ENCODE results near the gene POLR2J.

POLR2J gene

DNA sequence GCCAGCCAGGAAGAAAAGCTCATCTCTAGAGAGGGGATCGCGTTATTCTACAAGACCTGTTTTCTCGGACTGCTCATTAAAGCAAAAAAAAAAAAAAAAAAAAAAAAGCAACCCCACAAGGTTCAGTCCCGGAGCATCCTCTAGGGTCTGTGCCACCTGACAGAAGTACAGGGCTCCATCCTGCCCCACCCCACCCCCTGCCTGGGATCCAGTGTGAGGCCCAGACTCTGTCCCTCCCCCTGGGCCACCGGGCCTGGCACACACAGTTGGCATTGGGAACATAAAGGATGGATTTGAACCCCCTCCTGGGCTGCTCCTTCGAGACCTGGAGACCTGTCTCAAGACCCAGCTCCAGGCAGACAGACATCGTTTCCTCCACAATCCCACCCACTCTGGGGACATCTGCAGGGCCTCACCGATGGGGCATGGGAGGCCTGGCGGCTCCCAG is 44.7 kb downstream of the POLR2J start:
- no peak for DNase-seq

DNA sequence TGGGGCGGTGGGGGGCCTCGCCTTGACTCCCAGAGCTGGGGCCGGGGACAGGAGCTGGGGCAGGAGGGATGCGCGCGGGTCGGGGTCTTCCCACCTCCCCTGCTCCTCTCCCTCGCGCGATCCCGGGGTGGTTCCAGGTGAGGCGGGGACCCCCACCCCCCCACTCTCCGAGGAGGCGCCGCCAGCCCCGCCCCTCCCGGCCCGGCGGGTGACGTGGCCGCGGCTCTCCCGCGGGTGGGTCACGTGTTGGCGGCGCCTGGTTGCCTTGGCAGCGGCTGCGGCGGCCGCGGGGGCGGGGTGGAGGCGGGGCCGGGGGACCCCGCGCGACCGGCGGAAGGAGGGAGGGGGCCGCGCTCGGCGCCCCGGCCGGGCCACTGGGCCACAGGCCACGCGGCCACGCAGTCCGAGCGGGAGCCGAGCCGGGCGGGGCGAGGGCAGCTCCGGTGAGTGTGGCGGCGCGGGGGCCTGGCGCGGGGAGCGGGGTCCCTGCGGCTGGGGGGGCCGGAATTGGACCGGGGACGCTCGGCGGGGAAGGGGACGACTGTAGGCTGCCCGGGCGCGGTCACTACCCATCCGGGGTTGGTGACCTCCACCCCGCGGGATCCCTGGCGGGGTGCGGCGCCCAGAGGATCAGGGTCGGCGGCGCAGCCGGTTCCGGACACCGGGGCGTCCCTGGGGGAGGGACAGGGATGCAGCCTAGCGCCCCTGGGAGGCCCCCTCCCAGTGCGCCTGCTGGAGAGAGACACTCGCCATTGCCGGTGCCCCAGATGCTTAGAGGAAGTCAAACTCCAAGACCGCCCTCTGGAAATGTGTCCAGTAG is 45.3 kb downstream of the POLR2J start, which contains the start of gene ORAI2:
Gene ORAI2, plus strand, starts transcription at position 357 of the 820 bp plus-strand sequence. CDS start 5,382 bp downstream, outside the sequence.
- DNase-seq = peak; percentile 10

DNA sequence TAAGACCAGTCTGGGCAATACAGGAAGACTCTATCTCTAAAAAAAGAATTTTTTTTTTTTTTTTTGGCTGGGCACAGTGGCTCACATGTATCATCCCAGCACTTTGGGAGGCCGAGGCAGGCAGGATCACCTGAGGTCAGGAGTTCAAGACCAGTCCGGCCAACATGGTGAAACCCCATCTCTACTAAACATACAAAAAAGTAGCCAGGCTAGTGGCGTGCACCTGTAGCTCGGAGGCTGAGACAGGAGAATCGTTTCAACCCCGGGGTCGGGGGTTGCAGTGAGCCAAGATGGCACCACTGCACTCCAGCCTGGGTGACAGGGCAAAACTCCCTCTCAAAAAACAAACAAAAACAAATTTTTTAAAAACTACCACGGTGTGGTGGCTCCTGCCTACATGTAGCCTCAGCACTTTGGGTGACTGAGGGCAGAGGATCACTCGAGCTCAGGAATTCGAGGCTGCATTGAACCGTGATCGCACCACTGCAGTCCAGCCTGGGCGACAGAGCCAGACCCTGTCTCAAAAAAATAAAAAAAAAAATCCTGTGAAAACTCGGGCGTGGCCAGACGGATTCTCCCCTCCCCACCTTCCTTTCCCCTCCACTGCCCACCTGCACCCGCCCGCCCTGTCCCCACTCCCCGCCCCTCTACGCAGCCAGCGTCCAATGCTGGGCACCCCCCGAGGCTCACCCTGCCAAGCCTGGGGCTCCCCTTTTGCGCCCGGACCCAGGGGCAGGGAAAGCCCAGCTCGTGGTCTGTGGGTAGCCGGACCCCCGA is 46.1 kb downstream of the POLR2J start:
- no peak for DNase-seq

DNA sequence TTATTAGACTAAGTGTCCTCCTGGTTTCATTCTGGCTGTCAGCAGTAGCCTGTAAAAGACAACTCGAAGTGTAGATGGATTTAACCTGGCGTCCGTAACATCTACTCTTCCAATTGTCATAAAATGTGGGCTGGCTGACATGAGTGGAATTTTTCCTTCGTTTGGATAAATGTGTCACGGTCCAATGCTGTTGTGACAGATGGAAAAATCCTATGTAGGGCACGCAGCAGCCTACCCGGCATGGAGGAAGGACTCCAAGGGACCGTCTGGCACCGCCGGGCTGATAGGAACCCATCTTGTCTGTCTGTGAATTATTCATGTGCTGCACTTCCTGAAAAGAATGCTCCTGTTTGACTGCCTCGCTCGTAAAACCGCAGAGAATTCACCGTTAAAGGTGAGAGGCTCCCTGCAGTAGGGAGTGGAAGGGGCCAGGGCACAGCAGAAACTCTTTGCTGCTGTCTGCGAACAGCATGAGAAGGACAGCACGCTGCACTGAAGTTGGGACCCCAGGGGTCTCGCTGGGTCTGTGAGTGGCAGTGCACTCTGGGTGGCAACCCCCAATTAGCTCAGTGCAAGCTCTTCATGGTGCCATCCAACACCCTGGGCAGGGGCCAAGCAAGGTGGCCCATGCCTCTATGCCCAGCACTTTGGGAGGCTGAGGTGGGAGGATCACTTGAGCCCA is 47.0 kb downstream of the POLR2J start:
- peak; percentile 78 for DNase-seq

DNA sequence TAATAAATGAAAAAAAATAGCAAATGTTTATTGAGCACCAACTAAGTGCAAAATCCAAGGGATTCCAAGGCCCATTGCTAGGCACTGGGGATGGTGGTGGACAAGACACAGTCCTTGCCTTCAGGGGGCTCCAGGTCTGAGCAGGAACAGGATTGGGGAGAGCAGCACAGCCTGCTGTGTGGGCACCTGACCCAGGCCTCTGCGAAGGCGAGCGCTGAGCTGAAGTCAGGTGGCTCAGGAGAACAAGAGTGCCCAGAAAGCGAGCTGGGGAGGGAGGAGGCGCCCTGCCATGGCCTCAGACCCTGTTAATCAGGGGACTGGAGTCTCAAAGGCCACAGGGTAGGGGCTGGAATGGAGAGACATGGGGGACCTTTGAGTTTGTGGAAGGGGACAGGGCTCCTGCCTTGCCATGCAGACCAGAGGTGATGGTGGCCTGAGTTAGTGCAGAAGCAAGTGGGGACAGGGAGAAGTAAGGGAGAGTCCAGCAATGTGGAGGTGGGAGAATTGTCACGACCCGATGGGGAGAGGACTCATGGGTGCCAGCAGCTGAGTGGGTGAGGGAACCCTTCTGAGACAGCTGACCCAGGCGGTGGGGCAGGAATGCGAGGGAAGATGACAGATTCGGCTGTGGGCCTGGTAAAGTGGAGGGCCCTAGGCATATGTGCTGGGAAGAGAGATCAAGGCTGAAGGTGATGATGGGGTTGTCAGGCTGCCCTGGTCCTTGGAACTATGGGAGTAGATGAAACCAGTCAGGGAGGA is 49.4 kb downstream of the POLR2J start:
- DNase-seq = no peak

DNA sequence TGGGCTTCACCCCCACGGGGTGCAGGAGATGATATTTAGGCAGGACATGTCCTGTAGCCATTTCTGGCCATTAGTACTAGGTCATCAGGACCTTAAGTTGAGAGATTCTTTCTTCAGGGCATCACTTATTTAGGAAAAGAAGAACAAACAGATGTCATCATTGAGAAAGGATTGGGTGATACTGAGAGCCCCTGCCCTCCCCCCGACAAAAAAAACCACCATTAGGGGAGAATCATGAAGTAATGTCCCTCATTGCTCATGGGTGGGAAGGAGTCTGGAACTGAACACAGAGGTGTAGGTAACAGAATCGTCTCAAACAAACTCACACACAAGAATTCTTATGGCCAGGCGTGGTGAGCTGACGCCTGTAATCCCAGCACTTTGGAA is 51.7 kb downstream of the POLR2J start:
- no peak for DNase-seq

DNA sequence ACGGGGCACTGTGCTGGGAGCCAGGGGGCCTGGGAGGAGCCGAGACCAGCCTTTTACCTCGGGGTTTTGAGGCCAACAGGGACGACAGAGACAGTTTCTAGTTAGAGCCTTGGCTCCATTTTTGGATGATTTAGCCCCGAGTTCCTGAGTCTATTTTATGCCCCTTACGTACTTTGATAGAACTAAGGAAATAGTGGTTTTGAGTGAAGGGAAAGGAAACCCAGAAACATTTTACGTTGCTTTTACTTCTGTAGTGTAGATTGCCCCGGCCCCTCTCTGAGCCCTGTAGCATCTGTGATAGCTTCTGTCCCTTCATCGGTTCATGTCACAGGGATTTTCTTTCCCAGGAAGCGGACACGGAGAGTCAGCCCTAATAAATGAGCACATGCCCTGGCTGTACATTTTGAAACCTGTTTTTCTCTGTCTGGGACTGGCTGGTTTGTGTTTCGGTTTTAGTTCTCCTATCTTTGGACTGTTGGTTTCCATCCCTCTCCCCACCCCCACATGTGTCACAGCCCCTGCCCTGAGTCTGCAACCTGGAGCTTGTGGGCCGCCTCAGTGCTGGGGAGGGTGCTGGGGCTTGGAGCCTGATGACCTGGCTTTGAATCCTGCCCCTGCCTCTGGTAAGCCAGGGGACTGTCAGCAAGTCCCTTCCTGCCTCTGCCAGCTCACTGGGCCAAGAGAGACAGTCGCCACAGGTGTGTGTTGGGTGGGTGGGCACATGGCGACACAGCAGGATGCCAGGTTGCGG is 52.3 kb downstream of the POLR2J start:
- no peak for DNase-seq

DNA sequence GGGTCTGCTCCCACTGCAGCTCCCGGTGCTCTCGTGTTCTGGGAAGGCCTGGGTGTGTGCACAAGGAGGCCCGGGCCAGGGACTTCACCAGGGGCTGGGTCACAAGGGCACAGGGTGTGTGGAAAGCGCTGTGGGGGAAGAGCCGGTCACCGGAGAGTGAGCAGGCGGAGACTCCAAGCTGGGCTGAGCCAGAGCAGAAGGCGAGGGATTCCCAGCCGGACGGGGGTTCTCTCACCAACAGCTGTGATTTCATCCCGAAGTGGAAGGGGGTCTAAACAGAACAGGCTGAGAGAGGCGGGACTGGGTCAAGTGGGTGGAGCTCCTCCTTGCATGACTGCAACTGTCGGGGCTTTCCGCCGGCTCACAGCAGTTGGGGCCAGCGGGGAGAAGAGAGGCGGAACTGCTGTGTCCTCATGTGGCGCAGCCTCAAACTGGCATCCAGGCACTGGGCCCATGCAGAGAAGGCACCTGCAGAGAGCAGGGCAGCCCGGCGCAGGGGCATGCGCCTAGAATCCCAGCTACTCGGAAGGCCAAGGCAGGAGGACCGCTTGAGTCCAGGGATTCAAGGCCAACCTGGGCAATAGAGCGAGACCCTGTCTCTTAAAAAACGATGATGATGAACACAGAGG is 53.0 kb downstream of the POLR2J start:
- DNase-seq = no peak

DNA sequence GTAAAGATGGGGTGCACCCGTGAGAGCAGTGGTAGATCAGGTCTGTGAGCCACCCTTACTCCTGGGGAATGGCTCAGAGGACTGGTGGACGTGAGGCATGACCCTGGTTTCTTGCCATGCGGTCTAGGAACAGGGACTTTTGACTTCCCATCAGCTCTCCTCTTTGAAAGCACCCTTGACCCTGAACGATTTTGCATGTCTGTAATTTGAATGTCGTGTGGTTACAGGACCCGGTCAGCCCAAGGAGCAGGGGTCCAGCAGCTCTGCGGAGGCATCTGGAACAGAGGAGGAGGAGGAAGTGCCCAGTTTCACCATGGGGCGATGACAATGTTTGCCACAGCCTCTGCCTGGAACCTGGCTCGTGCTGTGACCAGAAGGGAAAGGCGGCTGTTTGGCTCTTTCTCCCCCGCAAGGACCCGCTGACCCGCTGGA is 53.9 kb downstream of the POLR2J start:
- no peak for DNase-seq

DNA sequence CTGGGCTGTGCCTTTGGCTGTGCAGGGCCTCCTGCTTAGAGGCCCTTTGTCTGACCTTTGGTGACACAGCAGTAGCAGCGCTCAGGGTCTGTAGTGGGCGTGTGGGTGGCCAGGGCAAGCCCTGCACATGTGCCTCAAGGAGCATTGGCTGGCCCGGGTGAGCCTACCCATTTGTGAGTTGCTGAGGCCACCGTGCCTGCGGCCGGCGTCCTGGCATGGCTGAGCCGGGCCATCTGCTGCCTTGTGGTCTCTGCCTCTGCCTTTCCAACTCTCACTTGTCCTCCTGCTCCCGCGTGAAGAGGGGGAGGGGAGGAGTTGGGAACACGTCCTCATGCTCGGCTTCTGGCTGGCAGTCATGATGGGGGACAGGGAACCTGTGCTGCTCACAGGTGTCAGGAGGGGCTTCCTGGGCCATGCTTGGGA is 54.6 kb downstream of the POLR2J start:
- no peak for DNase-seq
